Trophoblast cell (in vitro differentiated cells and primary cell): ENCODE measurements around the gene GABRQ.

Experiments used
- DNase-seq, 2 donors: peaks; one replicate each; pipeline ENCODE4 v3.0.0-alpha.2; 2016
- H2AFZ ChIP-seq: 2 replicates; pipeline ENCODE4 v1.6.1; 2013; ENCODE audit warnings: low read length, moderate library complexity, mild to moderate bottlenecking; ENCODE audit not compliant: insufficient read depth, poor library complexity
- H2AK5ac ChIP-seq: 2 replicates; pipeline ENCODE4 v1.6.1; 2013; ENCODE audit warnings: mild to moderate bottlenecking, low read length
- H2BK120ac ChIP-seq: 2 replicates; pipeline ENCODE4 v1.6.1; 2013; ENCODE audit warnings: low read length, mild to moderate bottlenecking, moderate library complexity; ENCODE audit not compliant: insufficient read depth, poor library complexity
- H2BK12ac ChIP-seq: 2 replicates; pipeline ENCODE4 v1.6.1; 2013; ENCODE audit warnings: mild to moderate bottlenecking, low read length, moderate library complexity
- H2BK5ac ChIP-seq: 2 replicates; pipeline ENCODE4 v1.6.1; 2013; ENCODE audit warnings: low read length, low read depth, moderate library complexity, mild to moderate bottlenecking; ENCODE audit not compliant: poor library complexity
- H3K14ac ChIP-seq: 2 replicates; pipeline ENCODE4 v1.6.1; 2013; ENCODE audit warnings: mild to moderate bottlenecking, low read length
- H3K18ac ChIP-seq: 2 replicates; pipeline ENCODE4 v1.6.1; 2013; ENCODE audit warnings: mild to moderate bottlenecking, low read length
- H3K23ac ChIP-seq: 2 replicates; pipeline ENCODE4 v1.6.1; 2013; ENCODE audit warnings: low read length
- H3K27ac ChIP-seq: 2 replicates; pipeline ENCODE4 v1.5.1; 2013; ENCODE audit warnings: low read depth, mild to moderate bottlenecking, inconsistent platforms, low read length, moderate library complexity
- H3K27me3 ChIP-seq: 2 replicates; pipeline ENCODE4 v1.6.1; 2013; ENCODE audit warnings: inconsistent platforms, mild to moderate bottlenecking, low read length, moderate library complexity; ENCODE audit not compliant: insufficient read depth
- H3K36me3 ChIP-seq, 2 experiments: 1 replicate in 1 of 2; 2 replicates in 1 of 2; pipeline ENCODE4 v1.6.1; 2013; ENCODE audit warnings: low read length in 2 of 2, mild to moderate bottlenecking in 2 of 2, moderate library complexity in 1 of 2; ENCODE audit not compliant: insufficient read depth in 2 of 2, control insufficient read depth in 1 of 2
- H3K4ac ChIP-seq: 2 replicates; pipeline ENCODE4 v1.6.1; 2013; ENCODE audit warnings: low read depth, mild to moderate bottlenecking, low read length, moderate library complexity
- H3K4me1 ChIP-seq, 2 experiments: 1 replicate in 1 of 2; 2 replicates in 1 of 2; pipeline ENCODE4 v1.6.1; 2013; ENCODE audit warnings: low read length in 2 of 2, mild to moderate bottlenecking in 2 of 2, moderate library complexity in 1 of 2; ENCODE audit not compliant: insufficient read depth in 2 of 2, control insufficient read depth in 1 of 2
- H3K4me2 ChIP-seq: 2 replicates; pipeline ENCODE4 v1.6.1; 2013; ENCODE audit warnings: inconsistent platforms, mild to moderate bottlenecking, low read length, moderate library complexity
- H3K4me3 ChIP-seq: 2 replicates; pipeline ENCODE4 v1.5.1; 2013; ENCODE audit warnings: mild to moderate bottlenecking, low read depth, low read length, inconsistent platforms
- H3K79me1 ChIP-seq: one replicate; pipeline ENCODE4 v1.6.1; 2013; ENCODE audit warnings: low read length
- H3K79me2 ChIP-seq: 2 replicates; pipeline ENCODE4 v1.6.1; 2013; ENCODE audit warnings: low read length, mild to moderate bottlenecking; ENCODE audit not compliant: control insufficient read depth, insufficient read depth, poor library complexity
- H3K9ac ChIP-seq: 2 replicates; pipeline ENCODE4 v1.6.1; 2013; ENCODE audit warnings: mild to moderate bottlenecking, low read length
- H3K9me3 ChIP-seq: 2 replicates; pipeline ENCODE4 v1.6.1; 2013; ENCODE audit warnings: low read depth, mild to moderate bottlenecking, control low read depth, inconsistent platforms, low read length; ENCODE audit not compliant: insufficient read depth
- H4K12ac ChIP-seq: 2 replicates; pipeline ENCODE4 v1.6.1; 2013; ENCODE audit warnings: low read depth, mild to moderate bottlenecking, low read length, moderate library complexity
- H4K8ac ChIP-seq: 2 replicates; pipeline ENCODE4 v1.6.1; 2013; ENCODE audit warnings: low read depth, mild to moderate bottlenecking, low read length, moderate library complexity
- H4K91ac ChIP-seq: one replicate; pipeline ENCODE4 v1.6.1; 2013; ENCODE audit warnings: low read depth, mild to moderate bottlenecking, low read length, moderate library complexity
- WGBS: extraction: QIAGEN DNeasy Blood & Tissue Kit; methylation state at CpG from one replicate; pipeline ENCODE4 v1.1.7; 2013; ENCODE audit warnings: missing lambda C conversion rate; ENCODE audit not compliant: insufficient read length, insufficient coverage; ENCODE audit errors: extremely low coverage; 5-methylcytosine and 5-hydroxymethylcytosine counted together

GABRQ gene

DNA sequence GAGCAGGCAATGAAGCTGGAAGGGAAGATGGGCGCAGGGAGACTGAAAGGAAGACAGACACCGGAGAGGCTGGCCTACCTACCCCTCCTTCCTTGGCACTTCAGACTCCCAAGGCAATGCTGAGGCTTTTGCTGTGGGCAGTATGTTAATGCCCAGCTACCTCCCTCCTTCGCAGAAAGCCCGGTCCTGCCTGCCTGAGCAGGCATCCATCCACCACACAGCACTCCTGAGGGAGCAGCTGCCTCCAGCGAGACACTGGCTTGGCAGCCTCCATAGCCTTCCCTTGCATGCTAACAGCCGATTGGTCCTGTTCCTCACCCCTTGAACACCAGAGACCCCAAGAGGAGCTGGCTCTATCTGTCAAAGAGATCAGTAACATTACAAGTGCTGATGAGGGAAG, 14.4 kb downstream of the GABRQ start:
- Histone ChIP-seq H2BK12ac (no peak overlapping the region), H3K4ac (no peak overlapping the region), H3K23ac (no peak overlapping the region), H3K36me3 (no peaks in the 10 kb centered on the region), H3K9ac (no peak overlapping the region), H2BK5ac (no peak overlapping the region), H3K79me2 (no peaks in the 10 kb centered on the region), H3K79me1 (no peaks in the 10 kb centered on the region), H2AK5ac (no peak overlapping the region), H3K27ac (no peak overlapping the region), H3K4me2 (no peak overlapping the region), H4K91ac (no peak overlapping the region), H2BK120ac (no peak overlapping the region), H3K9me3 (no peaks in the 10 kb centered on the region), H3K18ac (no peak overlapping the region), H3K14ac (no peak overlapping the region), H3K4me3 (no peak overlapping the region), H4K8ac (no peak overlapping the region), H4K12ac (no peak overlapping the region), H3K4me1 (no peaks in the 10 kb centered on the region), H3K27me3 (no peaks in the 10 kb centered on the region), H2AFZ (no peak overlapping the region)
- WGBS: no CpG with 5 or more reads among the region's 6 CpGs
- DNase-seq: no peak

- Histone ChIP-seq H2AFZ (no peak overlapping the region), H3K14ac (no peak overlapping the region), H3K4me1 (no peaks in the 10 kb centered on the region), H2BK5ac (no peak overlapping the region), H3K4ac (no peak overlapping the region), H4K8ac (no peak overlapping the region), H3K36me3 (no peaks in the 10 kb centered on the region), H4K91ac (no peak overlapping the region), H3K23ac (no peak overlapping the region), H3K9me3 (no peaks in the 10 kb centered on the region), H3K4me3 (no peak overlapping the region), H2BK12ac (no peak overlapping the region), H3K9ac (no peak overlapping the region), H3K79me2 (no peaks in the 10 kb centered on the region), H3K4me2 (no peak overlapping the region), H2BK120ac (no peak overlapping the region), H3K27me3 (no peaks in the 10 kb centered on the region), H3K79me1 (no peaks in the 10 kb centered on the region), H3K18ac (no peak overlapping the region), H4K12ac (no peak overlapping the region), H2AK5ac (no peak overlapping the region), H3K27ac (no peak overlapping the region)
- no peak for DNase-seq
- WGBS: no CpG with 5 or more reads among the region's 16 CpGs
Measured at GRCh38 chrX:152652467-152652866, 14.8 kb downstream of the GABRQ start.

DNA sequence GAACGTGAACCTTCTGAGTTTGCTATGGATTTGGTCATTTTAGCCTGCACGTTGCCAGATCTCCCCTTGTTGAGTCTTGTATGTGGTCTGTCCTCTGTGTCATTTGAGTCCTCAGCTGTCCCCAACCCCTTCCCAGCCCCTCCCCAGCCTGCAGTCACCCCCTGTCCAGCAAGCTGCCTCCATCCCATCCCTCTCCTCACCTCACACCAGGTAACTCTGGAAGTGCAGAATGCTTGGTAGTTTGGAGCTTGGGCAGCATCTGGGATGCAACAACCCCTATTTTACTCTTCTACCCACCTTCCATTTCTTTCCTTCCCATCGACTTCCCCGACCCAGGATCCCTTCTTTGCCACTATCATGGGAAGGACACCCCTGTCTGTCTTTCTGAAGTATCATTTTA, 18.4 kb downstream of the GABRQ start:
- H3K9ac ChIP-seq: no peak overlapping the region
- H2BK120ac ChIP-seq: no peak overlapping the region
- no peaks in the 10 kb centered on the region for H3K4me1 ChIP-seq
- H3K79me2 ChIP-seq: no peaks in the 10 kb centered on the region
- H3K27ac ChIP-seq: no peak overlapping the region
- no peaks in the 10 kb centered on the region for H3K9me3 ChIP-seq
- no peak overlapping the region for H3K4me3 ChIP-seq
- no peaks in the 10 kb centered on the region for H3K36me3 ChIP-seq
- H2AK5ac ChIP-seq: no peak overlapping the region
- no peak overlapping the region for H2BK12ac ChIP-seq
- H3K4me2 ChIP-seq: no peak overlapping the region
- no peak for DNase-seq
- H4K12ac ChIP-seq: no peak overlapping the region
- H3K23ac ChIP-seq: no peak overlapping the region
- no peak overlapping the region for H2BK5ac ChIP-seq
- H3K14ac ChIP-seq: no peak overlapping the region
- no peak overlapping the region for H3K4ac ChIP-seq
- no peak overlapping the region for H2AFZ ChIP-seq
- H4K91ac ChIP-seq: no peak overlapping the region
- no CpG with 5 or more reads among the region's 4 CpGs for WGBS
- H3K27me3 ChIP-seq: no peaks in the 10 kb centered on the region
- no peak overlapping the region for H3K18ac ChIP-seq
- H3K79me1 ChIP-seq: no peaks in the 10 kb centered on the region
- no peak overlapping the region for H4K8ac ChIP-seq

GRCh38 chrX:152656890-152657289, 19.2 kb downstream of the GABRQ start:
- no peaks in the 10 kb centered on the region for H3K4me1 ChIP-seq
- H4K8ac ChIP-seq: no peak overlapping the region
- no CpG with 5 or more reads among the region's 7 CpGs for WGBS
- no peak overlapping the region for H3K23ac ChIP-seq
- no peak overlapping the region for H2AK5ac ChIP-seq
- H3K4me2 ChIP-seq: no peak overlapping the region
- no peak overlapping the region for H2BK5ac ChIP-seq
- no peak overlapping the region for H2BK120ac ChIP-seq
- no peak overlapping the region for H3K27ac ChIP-seq
- no peak overlapping the region for H3K4me3 ChIP-seq
- no peaks in the 10 kb centered on the region for H3K36me3 ChIP-seq
- H4K91ac ChIP-seq: no peak overlapping the region
- no peak for DNase-seq
- H2AFZ ChIP-seq: no peak overlapping the region
- H4K12ac ChIP-seq: no peak overlapping the region
- H3K4ac ChIP-seq: no peak overlapping the region
- H3K9me3 ChIP-seq: no peaks in the 10 kb centered on the region
- H3K14ac ChIP-seq: no peak overlapping the region
- no peak overlapping the region for H2BK12ac ChIP-seq
- H3K79me1 ChIP-seq: no peaks in the 10 kb centered on the region
- no peak overlapping the region for H3K9ac ChIP-seq
- no peak overlapping the region for H3K18ac ChIP-seq
- H3K27me3 ChIP-seq: no peaks in the 10 kb centered on the region
- no peaks in the 10 kb centered on the region for H3K79me2 ChIP-seq
